Lung microvascular endothelial cell (primary cell): Measurements from ENCODE around the gene SMR3B. TPM values are rescaled to one million over a fixed set of nuclear protein-coding genes. Genes with fewer than 3 reads are reported as not detected.

Experiments
- total RNA-seq: library from RNA; depleted of rRNA; stranded (reverse); fragments of >200 nt; gene quantifications from 2 replicates; pipeline ENCODE4 v1.2.1, GENCODE V29; 2014

SMR3B gene
- total RNA-seq, 1 donor from 2014 or later: not detected

Other genes with a start within 250 kb of the SMR3B start
- gene PRR27, start 228.9 kb upstream of the SMR3B start, total RNA-seq: not detected in 2 replicates
- not detected in 2 replicates for gene ODAM, start 187.4 kb upstream of the SMR3B start, total RNA-seq
- gene FDCSP, start 157.0 kb upstream of the SMR3B start, total RNA-seq: not detected in 2 replicates
- not detected in 2 replicates for gene CSN3, start 140.5 kb upstream of the SMR3B start, total RNA-seq
- not detected in 2 replicates for gene CABS1, start 48.1 kb upstream of the SMR3B start, total RNA-seq
- not detected in 2 replicates for gene SMR3A, start 22.4 kb upstream of the SMR3B start, total RNA-seq
- gene OPRPN, start 14.8 kb downstream of the SMR3B start, total RNA-seq: not detected in 2 replicates
- not detected in 2 replicates for gene MUC7, start 89.1 kb downstream of the SMR3B start, total RNA-seq
- gene AMTN, start 135.4 kb downstream of the SMR3B start, total RNA-seq: not detected in 2 replicates
- not detected in 2 replicates for gene AMBN, start 209.1 kb downstream of the SMR3B start, total RNA-seq
- not detected in 2 replicates for gene ENAM, start 245.6 kb downstream of the SMR3B start, total RNA-seq